K562 (cell line): ENCODE results near the gene BTBD18. TPM values are rescaled to one million over a fixed set of nuclear protein-coding genes. Genes with fewer than 3 reads are reported as not detected.
A peak's percentile ranks its signal among the peaks of the same experiment; 100 is the strongest.

Experiments
- BMI1 ChIP-seq: fragments of 150-350 bp; IDR thresholded peaks from 2 replicates; pipeline ENCODE4 v1.6.1; 2014; ENCODE audit warnings: low read length
- CEBPB ChIP-seq: fragments of 450-650 bp; IDR thresholded peaks from 2 replicates; pipeline ENCODE4 v1.6.1; 2016; ENCODE audit warnings: missing genetic modification characterization, missing compliant biosample characterization
- CREBBP ChIP-seq: IDR thresholded peaks from one replicate; pipeline ENCODE4 v1.6.1; 2012; ENCODE audit warnings: low read depth, mild to moderate bottlenecking, control low read depth, inconsistent platforms, low read length
- CXXC5 ChIP-seq: fragments of 250-450 bp; sonication (Bioruptor Pico); IDR thresholded peaks from 2 replicates; pipeline ENCODE4 v1.8.0; 2022; ENCODE audit warnings: inconsistent platforms, mild to moderate bottlenecking, moderate library complexity
- GTF2B ChIP-seq: IDR thresholded peaks from 2 replicates; pipeline ENCODE4 v1.6.1; 2011; ENCODE audit not compliant: insufficient read length; ENCODE audit errors: extremely low read depth
- HDGF ChIP-seq: fragments of 450-650 bp; IDR thresholded peaks from 2 replicates; pipeline ENCODE4 v1.6.1; 2016
- JUND ChIP-seq, 2 experiments: IDR thresholded peaks; 2 replicates in 1 of 2; 3 replicates in 1 of 2; pipeline ENCODE4 v1.6.1; 2011; ENCODE audit warnings: borderline replicate concordance in 2 of 2, low read depth in 2 of 2, low read length in 2 of 2, improper control_type of control experiment in 1 of 2, missing biosample characterization in 1 of 2, missing genetic modification characterization in 1 of 2, missing genetic modification reagents in 1 of 2
- NELFE ChIP-seq: IDR thresholded peaks from 2 replicates; pipeline ENCODE4 v1.6.1; 2011; ENCODE audit warnings: mild to moderate bottlenecking; ENCODE audit not compliant: insufficient read depth, insufficient read length
- OTX1 ChIP-seq: fragments of 450-650 bp; formaldehyde crosslinking; IDR thresholded peaks from 2 replicates; pipeline ENCODE4 v1.4.0; 2022; ENCODE audit warnings: mild to moderate bottlenecking
- POLR2H ChIP-seq: IDR thresholded peaks from 2 replicates; pipeline ENCODE4 v1.6.1; 2016; ENCODE audit warnings: missing genetic modification characterization, low read depth, mild to moderate bottlenecking, control low read depth, missing compliant biosample characterization, moderate library complexity
- RCOR1 ChIP-seq, 2 experiments: IDR thresholded peaks; 2 replicates each; pipeline ENCODE4 v1.6.1; 2012; ENCODE audit warnings: low read depth in 2 of 2, low read length in 2 of 2, borderline replicate concordance in 1 of 2, improper control_type of control experiment in 1 of 2
- SAP30 ChIP-seq: fragments of 200-600 bp; sonication (generic); IDR thresholded peaks from 2 replicates; pipeline ENCODE4 v1.6.1; 2012; ENCODE audit warnings: borderline replicate concordance, low read depth, mild to moderate bottlenecking, moderate library complexity, low read length, control low read depth, inconsistent platforms; ENCODE audit not compliant: insufficient read depth, poor library complexity, severe bottlenecking
- SIRT6 ChIP-seq: IDR thresholded peaks from one replicate; pipeline ENCODE4 v1.6.1; 2012; ENCODE audit warnings: low read depth, mild to moderate bottlenecking, control low read depth, inconsistent platforms, low read length, moderate library complexity
- SMAD4 ChIP-seq: fragments of 250-450 bp; sonication (Bioruptor Pico); conservative IDR thresholded peaks from 2 replicates; pipeline ENCODE4 v1.8.0; 2021; ENCODE audit warnings: inconsistent platforms, mild to moderate bottlenecking, moderate library complexity
- SMARCA4 ChIP-seq: fragments of 450-650 bp; IDR thresholded peaks from 2 replicates; pipeline ENCODE4 v1.6.1; 2016
- SMARCE1 ChIP-seq: fragments of 450-650 bp; IDR thresholded peaks from 2 replicates; pipeline ENCODE4 v1.7.1; 2016; ENCODE audit warnings: mild to moderate bottlenecking
- TAF1 ChIP-seq: IDR thresholded peaks from 2 replicates; pipeline ENCODE4 v1.6.1; 2011; ENCODE audit warnings: mild to moderate bottlenecking, low read length, moderate library complexity; ENCODE audit not compliant: insufficient read depth, control insufficient read depth, severe bottlenecking; ENCODE audit errors: extremely low read depth
- TAF7 ChIP-seq: fragments of 450-650 bp; IDR thresholded peaks from 2 replicates; pipeline ENCODE4 v1.6.1; 2016; ENCODE audit warnings: missing genetic modification characterization, missing compliant biosample characterization
- TAF9B ChIP-seq: fragments of 450-650 bp; IDR thresholded peaks from 2 replicates; pipeline ENCODE4 v1.6.1; 2018; ENCODE audit warnings: mild to moderate bottlenecking; ENCODE audit not compliant: partially characterized antibody
- TEAD1 ChIP-seq, 2 experiments: fragments of 450-650 bp in 1 of 2; sonication (generic) in 1 of 2; formaldehyde crosslinking; IDR thresholded peaks; 2 replicates each; pipeline versions ENCODE4 v1.4.0 to v1.8.0; 2020 to 2022; ENCODE audit warnings: mild to moderate bottlenecking in 2 of 2, missing genetic modification reagents in 1 of 2
- TEAD2 ChIP-seq: fragments of 450-650 bp; IDR thresholded peaks from 2 replicates; pipeline ENCODE4 v1.6.1; 2016; ENCODE audit warnings: missing genetic modification characterization, control low read depth, missing compliant biosample characterization
- WHSC1 ChIP-seq: IDR thresholded peaks from one replicate; pipeline ENCODE4 v1.6.1; 2012; ENCODE audit warnings: low read length, control low read depth, inconsistent platforms
- ZBTB43 ChIP-seq: sonication (generic); formaldehyde crosslinking; IDR thresholded peaks from 2 replicates; pipeline ENCODE4 v1.8.0; 2023; ENCODE audit warnings: mild to moderate bottlenecking, missing genetic modification reagents
- ZNF124 ChIP-seq: sonication (generic); formaldehyde crosslinking; IDR thresholded peaks from 2 replicates; pipeline ENCODE4 v1.8.1; 2022; ENCODE audit warnings: missing genetic modification reagents
- ZNF165 ChIP-seq: fragments of 250-450 bp; sonication (Bioruptor Pico); IDR thresholded peaks from 2 replicates; pipeline ENCODE4 v1.4.0; 2020; ENCODE audit warnings: borderline replicate concordance
- ZNF239 ChIP-seq: fragments of 250-450 bp; sonication (Bioruptor Pico); IDR thresholded peaks from 2 replicates; pipeline ENCODE4 v1.4.0; 2020; ENCODE audit warnings: mild to moderate bottlenecking
- ZNF3 ChIP-seq: fragments of 250-450 bp; sonication (Bioruptor Pico); IDR thresholded peaks from 2 replicates; pipeline ENCODE4 v1.5.0; 2021; ENCODE audit warnings: mild to moderate bottlenecking, moderate library complexity
- ZNF444 ChIP-seq: fragments of 250-450 bp; sonication (Bioruptor Pico); IDR thresholded peaks from 2 replicates; pipeline ENCODE4 v1.4.0; 2020; ENCODE audit warnings: mild to moderate bottlenecking, moderate library complexity
- ZNF583 ChIP-seq: fragments of 250-450 bp; sonication (Bioruptor Pico); IDR thresholded peaks from 2 replicates; pipeline ENCODE4 v1.4.0; 2020
- polyA plus RNA-seq, 8 experiments: library from polyadenylated mRNA; depleted of rRNA in 4 of 8; stranded (reverse) in 5 of 8; unstranded in 3 of 8; fragments of >200 nt; fragmentation: Nextera tagmentation in 2 of 8; fragmentation: Illumina TruSeq in 1 of 8; extraction: Ambion mirVana in 2 of 8; extraction: Trizol in 1 of 8; gene quantifications; 2 replicates each; pipeline versions ENCODE4 v1.2.1 to v1.2.3, GENCODE V29; 2011 to 2014; ENCODE audit warnings: inconsistent platforms in 1 of 8, missing spikeins in 1 of 8
- total RNA-seq, 7 experiments: library from RNA; depleted of rRNA in 6 of 7; stranded (reverse); fragments of >200 nt in 6 of 7; fragmentation: Illumina TruSeq in 2 of 7; extraction: Trizol in 2 of 7; gene quantifications; 2 replicates each; pipeline versions ENCODE4 v1.2.1 to v1.2.3, GENCODE V29; 2011 to 2021; ENCODE audit warnings: low replicate concordance in 1 of 7

Gene BTBD18
- total and polyA plus RNA-seq, 9 of the 15 experiments (the other 6 are each of a cell fraction or from before 2014, with no cell fraction given): 0.06 TPM; not detected in 8

GRCh38 chr11:57792060-57792541, 40.5 kb upstream of the BTBD18 start (continued):
- TF ChIP-seq WHSC1: no peak
- TF ChIP-seq RCOR1 (IDR thresholded peaks at IDR 0.05; ENCODE audit: borderline replicate concordance in 1 of 2, low read depth in 2 of 2, low read length in 2 of 2): 0 out of 4 replicates have a peak, but pooled peaks of 1 of the 2 experiments have one; percentile 12
- no peak for TF ChIP-seq TEAD1 (CRISPR knock-in tag; IDR thresholded peaks at IDR 0.05)
- TF ChIP-seq NELFE: no peak
- TF ChIP-seq GTF2B: no peak
- peak; percentile 62 for TF ChIP-seq CEBPB (tag)
- no peak for TF ChIP-seq TEAD2 (tag)
- no peak for TF ChIP-seq HDGF
- TF ChIP-seq SAP30: no peak
- peak; percentile 36; the same call in 1 of the 2 replicates for TF ChIP-seq JUND (IDR thresholded peaks at IDR 0.05; ENCODE audit: borderline replicate concordance, low read depth, low read length)
- peak; percentile 59; the same call in 1 of the 3 replicates for TF ChIP-seq JUND (tag; IDR thresholded peaks at IDR 0.05; ENCODE audit: borderline replicate concordance, low read depth, low read length)
- no peak for TF ChIP-seq ZNF3 (CRISPR knock-in tag)
- TF ChIP-seq ZNF583: no peak
- TF ChIP-seq BMI1: no peak
- no peak for TF ChIP-seq ZNF444 (CRISPR knock-in tag)
- TF ChIP-seq CREBBP: no peak
- no peak for TF ChIP-seq ZNF239 (CRISPR knock-in tag)
- peak; percentile 51 for TF ChIP-seq CXXC5 (CRISPR knock-in tag)
- TF ChIP-seq SMARCA4: 0 out of 2 replicates have a peak, but pooled peaks have one; percentile 21
- TF ChIP-seq POLR2H (tag): no peak
- TF ChIP-seq SIRT6: no peak
- no peak for TF ChIP-seq ZNF165 (CRISPR knock-in tag)
- peak; percentile 97 for TF ChIP-seq SMAD4 (CRISPR knock-in tag)
- no peak for TF ChIP-seq ZBTB43
- TF ChIP-seq SMARCE1: peak; percentile 79; the same call in 1 of the 2 replicates
- no peak for TF ChIP-seq TAF9B
- no peak for TF ChIP-seq TAF1
- TF ChIP-seq ZNF124 (CRISPR knock-in tag): no peak
- TF ChIP-seq OTX1 (CRISPR knock-in tag): 0 out of 2 replicates have a peak, but pooled peaks have one; percentile 42
- TF ChIP-seq TAF7: no peak
